ENCODE measurements around the gene HFM1. TPM values are rescaled to one million over a fixed set of nuclear protein-coding genes. Genes with fewer than 3 reads are reported as not detected.
"Not testable (repeated sequence)": the region's sequence is repeated elsewhere in the genome, so short reads cannot be mapped to it uniquely, and the experiment has no call there.

HFM1 gene
- total RNA-seq (10 to 100 TPM in 1 of 2 donors, 1 to 10 TPM in 1; 9.1 to 15.1 TPM), polyA plus RNA-seq (ENCODE audit: insufficient read length in 2 of 2) (1 to 10 TPM; 7.1 to 9.2 TPM)
- long read RNA-seq, donor 1 = 0 reads
- long read RNA-seq, donor 2 = 0 reads
- long read RNA-seq, donor 3 = 0 reads
- long read RNA-seq, donor 4 = 0 reads

DNA sequence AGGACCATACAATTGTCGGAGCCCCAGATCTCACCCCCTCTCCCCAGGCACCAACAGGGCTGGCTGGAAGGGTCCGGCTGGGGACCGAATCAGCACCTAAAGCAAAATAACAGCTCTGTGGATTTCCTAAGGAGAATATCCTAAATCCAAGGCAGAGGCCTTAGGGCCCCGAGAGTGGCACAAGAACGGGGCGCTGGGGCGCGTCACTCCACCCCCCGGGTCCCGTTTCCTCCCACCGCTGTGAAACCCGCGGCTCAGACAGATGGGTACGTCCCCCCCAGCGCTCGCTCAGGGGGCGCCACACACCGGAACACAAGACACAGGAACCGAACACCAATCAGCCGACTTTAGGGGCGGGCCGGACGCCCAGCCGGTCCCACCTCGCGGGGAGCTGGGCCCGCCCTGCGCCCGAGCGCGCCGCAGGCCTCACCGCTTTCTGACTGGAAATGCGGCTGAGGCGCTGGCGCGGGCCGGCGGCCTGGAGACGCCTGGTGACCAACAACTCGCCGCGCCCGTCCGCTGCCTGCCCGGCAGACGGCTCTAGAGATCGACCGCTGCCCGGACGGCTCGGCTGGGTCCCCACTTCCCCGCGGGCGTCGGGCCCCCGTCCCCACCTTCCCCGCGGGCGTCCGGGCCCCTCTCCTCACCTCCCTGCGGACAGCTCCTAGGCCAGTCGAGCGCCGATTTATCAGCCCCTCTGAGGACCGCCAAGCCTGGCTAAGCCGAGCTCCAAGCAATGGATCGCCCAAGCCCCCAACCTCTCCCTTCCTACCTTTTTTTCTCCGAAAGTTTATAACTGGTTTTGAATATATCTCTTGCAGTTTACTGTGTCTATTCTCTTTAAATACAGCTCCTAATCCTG is at the start of gene HFM1:
Gene HFM1, minus strand, starts transcription at position 687 of the 862 bp plus-strand sequence. CDS start 3,755 bp downstream, outside the sequence.
- under 1% methylated on average over 65 of the region's 69 CpGs for WGBS (ENCODE audit: insufficient coverage)
- Histone ChIP-seq H3K4me3 (ENCODE audit: low read depth, low read length) (peak within 1 kb of the TSS; percentile 75), H3K27me3 (ENCODE audit: control insufficient read depth, insufficient read depth, low read length) (no peaks in the 10 kb centered on the region), H3K4me1 (ENCODE audit: control insufficient read depth, insufficient read depth, low read length) (peaks cover 3% of the 10 kb centered on the region), H3K9me3 (ENCODE audit: control insufficient read depth, insufficient read depth, low read length) (no peaks in the 10 kb centered on the region), H3K36me3 (ENCODE audit: control insufficient read depth, insufficient read depth, low read length) (no peaks in the 10 kb centered on the region), H3K27ac (ENCODE audit: low read depth, low read length) (peak within 1 kb of the TSS; percentile 83)
- DNase-seq (ENCODE audit: low read depth in 4 of 6, low spot score in 6 of 6) = peak; percentile 57 to 95 (median 75)

GRCh38 chr1:91454136-91454535 is 49.5 kb upstream of the HFM1 start:
- no peaks in the 10 kb centered on the region for H3K27me3 ChIP-seq (ENCODE audit: control insufficient read depth, insufficient read depth, low read length)
- WGBS (ENCODE audit: insufficient coverage) = 80% methylated on average over 1 of the region's 2 CpGs
- H3K27ac ChIP-seq (ENCODE audit: low read depth, low read length) = no peak overlapping the region
- H3K4me3 ChIP-seq (ENCODE audit: low read depth, low read length) = no peak overlapping the region
- no peaks in the 10 kb centered on the region for H3K9me3 ChIP-seq (ENCODE audit: control insufficient read depth, insufficient read depth, low read length)
- DNase-seq (ENCODE audit: low read depth in 4 of 6, low spot score in 6 of 6) = no peak
- H3K36me3 ChIP-seq (ENCODE audit: control insufficient read depth, insufficient read depth, low read length) = no peaks in the 10 kb centered on the region
- no peaks in the 10 kb centered on the region for H3K4me1 ChIP-seq (ENCODE audit: control insufficient read depth, insufficient read depth, low read length)

- Histone ChIP-seq H3K4me3 (ENCODE audit: low read depth, low read length) (no peak overlapping the region), H3K27ac (ENCODE audit: low read depth, low read length) (no peak overlapping the region), H3K27me3 (ENCODE audit: control insufficient read depth, insufficient read depth, low read length) (no peaks in the 10 kb centered on the region), H3K9me3 (ENCODE audit: control insufficient read depth, insufficient read depth, low read length) (no peaks in the 10 kb centered on the region), H3K36me3 (ENCODE audit: control insufficient read depth, insufficient read depth, low read length) (no peaks in the 10 kb centered on the region), H3K4me1 (ENCODE audit: control insufficient read depth, insufficient read depth, low read length) (no peaks in the 10 kb centered on the region)
- WGBS (ENCODE audit: insufficient coverage) = no CpG with 5 or more reads among the region's 2 CpGs
- DNase-seq (ENCODE audit: low read depth in 4 of 6, low spot score in 6 of 6) = peak in 1 of 6 donors; percentile 18
Measured at GRCh38 chr1:91450260-91450659, 45.6 kb upstream of the HFM1 start.

DNA sequence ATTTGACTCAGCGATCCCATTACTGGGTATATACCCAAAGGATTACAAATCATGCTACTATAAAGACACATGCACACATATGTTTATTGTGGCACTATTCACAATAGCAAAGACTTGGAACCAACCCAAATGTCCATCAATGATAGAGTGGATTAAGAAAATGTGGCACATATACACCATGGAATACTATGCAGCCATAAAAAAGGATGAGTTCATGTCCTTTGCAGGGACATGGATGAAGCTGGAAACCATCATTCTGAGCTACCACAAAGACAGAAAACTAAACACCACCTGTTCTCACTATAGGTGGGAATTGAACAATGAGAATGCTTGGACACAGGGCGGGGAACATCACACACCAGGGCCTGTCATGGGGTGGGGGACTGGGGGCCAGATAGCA is 43.1 kb upstream of the HFM1 start:
- not testable (repeated sequence) for DNase-seq (ENCODE audit: low read depth in 4 of 6, low spot score in 6 of 6); H3K4me1 ChIP-seq (ENCODE audit: control insufficient read depth, insufficient read depth, low read length); H3K4me3 ChIP-seq (ENCODE audit: low read depth, low read length); H3K9me3 ChIP-seq (ENCODE audit: control insufficient read depth, insufficient read depth, low read length); H3K27ac ChIP-seq (ENCODE audit: low read depth, low read length); H3K36me3 ChIP-seq (ENCODE audit: control insufficient read depth, insufficient read depth, low read length); H3K27me3 ChIP-seq (ENCODE audit: control insufficient read depth, insufficient read depth, low read length)
- WGBS (ENCODE audit: insufficient coverage) = no CpG with 5 or more reads among the region's 2 CpGs

- H3K36me3 ChIP-seq (ENCODE audit: control insufficient read depth, insufficient read depth, low read length); DNase-seq (ENCODE audit: low read depth in 4 of 6, low spot score in 6 of 6); H3K27ac ChIP-seq (ENCODE audit: low read depth, low read length); H3K4me3 ChIP-seq (ENCODE audit: low read depth, low read length); H3K4me1 ChIP-seq (ENCODE audit: control insufficient read depth, insufficient read depth, low read length); H3K27me3 ChIP-seq (ENCODE audit: control insufficient read depth, insufficient read depth, low read length); H3K9me3 ChIP-seq (ENCODE audit: control insufficient read depth, insufficient read depth, low read length): not testable (repeated sequence)
- 92% methylated on average over 5 of the region's 5 CpGs for WGBS (ENCODE audit: insufficient coverage)
Measured at GRCh38 chr1:91441980-91442379, 37.3 kb upstream of the HFM1 start.

- no peak overlapping the region for H3K4me3 ChIP-seq (ENCODE audit: low read depth, low read length)
- H3K27ac ChIP-seq (ENCODE audit: low read depth, low read length) = no peak overlapping the region
- no CpG with 5 or more reads among the region's 1 CpG for WGBS (ENCODE audit: insufficient coverage)
- DNase-seq (ENCODE audit: low read depth in 4 of 6, low spot score in 6 of 6) = no peak
- H3K27me3 ChIP-seq (ENCODE audit: control insufficient read depth, insufficient read depth, low read length) = no peaks in the 10 kb centered on the region
- no peaks in the 10 kb centered on the region for H3K36me3 ChIP-seq (ENCODE audit: control insufficient read depth, insufficient read depth, low read length)
- no peaks in the 10 kb centered on the region for H3K4me1 ChIP-seq (ENCODE audit: control insufficient read depth, insufficient read depth, low read length)
- no peaks in the 10 kb centered on the region for H3K9me3 ChIP-seq (ENCODE audit: control insufficient read depth, insufficient read depth, low read length)
Measured at GRCh38 chr1:91440847-91441246, 36.2 kb upstream of the HFM1 start.

DNA sequence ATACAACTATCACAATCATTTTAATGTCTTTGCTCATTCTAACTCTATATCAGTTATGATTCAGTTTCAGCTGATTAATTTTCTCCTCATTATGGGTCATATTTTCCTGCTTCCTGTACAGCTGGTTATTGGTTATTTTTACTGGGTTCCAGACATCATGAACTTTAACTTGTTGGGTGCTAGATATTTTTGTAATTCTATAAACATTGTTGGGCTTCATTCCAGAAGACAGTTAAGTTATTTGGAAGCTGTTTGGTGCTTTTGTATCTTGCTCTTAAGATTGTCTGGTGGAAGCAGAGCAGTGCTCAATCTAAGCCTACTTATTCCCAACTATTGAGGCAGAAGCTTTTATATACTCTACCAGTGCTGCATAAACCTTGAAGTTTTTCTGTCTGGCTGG is 34.4 kb upstream of the HFM1 start:
- H3K4me1 ChIP-seq (ENCODE audit: control insufficient read depth, insufficient read depth, low read length) = no peaks in the 10 kb centered on the region
- H3K9me3 ChIP-seq (ENCODE audit: control insufficient read depth, insufficient read depth, low read length) = no peaks in the 10 kb centered on the region
- H3K36me3 ChIP-seq (ENCODE audit: control insufficient read depth, insufficient read depth, low read length) = no peaks in the 10 kb centered on the region
- H3K4me3 ChIP-seq (ENCODE audit: low read depth, low read length) = no peak overlapping the region
- DNase-seq (ENCODE audit: low read depth in 4 of 6, low spot score in 6 of 6) = no peak
- no peaks in the 10 kb centered on the region for H3K27me3 ChIP-seq (ENCODE audit: control insufficient read depth, insufficient read depth, low read length)
- no peak overlapping the region for H3K27ac ChIP-seq (ENCODE audit: low read depth, low read length)

- no peaks in the 10 kb centered on the region for H3K27me3 ChIP-seq (ENCODE audit: control insufficient read depth, insufficient read depth, low read length)
- H3K4me3 ChIP-seq (ENCODE audit: low read depth, low read length) = no peak overlapping the region
- no peaks in the 10 kb centered on the region for H3K4me1 ChIP-seq (ENCODE audit: control insufficient read depth, insufficient read depth, low read length)
- no peak overlapping the region for H3K27ac ChIP-seq (ENCODE audit: low read depth, low read length)
- H3K36me3 ChIP-seq (ENCODE audit: control insufficient read depth, insufficient read depth, low read length) = no peaks in the 10 kb centered on the region
- H3K9me3 ChIP-seq (ENCODE audit: control insufficient read depth, insufficient read depth, low read length) = no peaks in the 10 kb centered on the region
- 64% methylated on average over 12 of the region's 13 CpGs for WGBS (ENCODE audit: insufficient coverage)
- DNase-seq (ENCODE audit: low read depth in 4 of 6, low spot score in 6 of 6) = no peak
Measured at GRCh38 chr1:91428182-91428798, 23.7 kb upstream of the HFM1 start.

DNA sequence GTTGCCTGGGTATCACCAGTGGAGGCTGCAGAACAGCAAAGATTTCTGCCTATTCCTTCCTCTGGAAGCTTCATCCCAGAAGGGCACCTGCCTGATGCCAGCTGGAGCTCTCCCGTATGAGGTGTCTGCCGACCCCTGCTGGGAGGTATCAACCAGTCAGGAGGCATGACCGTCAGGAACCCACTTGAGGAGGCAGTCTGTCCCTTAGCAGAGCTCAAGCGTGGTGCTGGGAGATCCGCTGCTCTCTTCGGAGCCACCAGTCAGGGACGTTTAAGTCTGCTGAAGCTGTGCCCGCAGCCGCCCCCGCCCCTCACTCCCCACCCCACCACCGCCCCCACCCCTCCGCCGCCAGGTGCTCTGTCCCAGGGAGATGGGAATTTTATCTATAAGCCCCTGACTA is 23.1 kb upstream of the HFM1 start:
- no peaks in the 10 kb centered on the region for H3K27me3 ChIP-seq (ENCODE audit: control insufficient read depth, insufficient read depth, low read length)
- H3K27ac ChIP-seq (ENCODE audit: low read depth, low read length) = no peak overlapping the region
- H3K9me3 ChIP-seq (ENCODE audit: control insufficient read depth, insufficient read depth, low read length) = no peaks in the 10 kb centered on the region
- 55% methylated on average over 3 of the region's 13 CpGs for WGBS (ENCODE audit: insufficient coverage)
- H3K4me3 ChIP-seq (ENCODE audit: low read depth, low read length) = no peak overlapping the region
- no peaks in the 10 kb centered on the region for H3K36me3 ChIP-seq (ENCODE audit: control insufficient read depth, insufficient read depth, low read length)
- DNase-seq (ENCODE audit: low read depth in 4 of 6, low spot score in 6 of 6) = no peak
- no peaks in the 10 kb centered on the region for H3K4me1 ChIP-seq (ENCODE audit: control insufficient read depth, insufficient read depth, low read length)

- DNase-seq (ENCODE audit: low read depth in 4 of 6, low spot score in 6 of 6); H3K4me3 ChIP-seq (ENCODE audit: low read depth, low read length); H3K27ac ChIP-seq (ENCODE audit: low read depth, low read length); H3K36me3 ChIP-seq (ENCODE audit: control insufficient read depth, insufficient read depth, low read length); H3K27me3 ChIP-seq (ENCODE audit: control insufficient read depth, insufficient read depth, low read length); H3K9me3 ChIP-seq (ENCODE audit: control insufficient read depth, insufficient read depth, low read length); H3K4me1 ChIP-seq (ENCODE audit: control insufficient read depth, insufficient read depth, low read length): not testable (repeated sequence)
- no CpG with 5 or more reads among the region's 4 CpGs for WGBS (ENCODE audit: insufficient coverage)
Measured at GRCh38 chr1:91422523-91422922, 17.9 kb upstream of the HFM1 start.

Data from spinal cord (tissue), 10 donors.